ENCODE measurements around the gene DCTN4. TPM values are rescaled to one million over a fixed set of nuclear protein-coding genes. Genes with fewer than 3 reads are reported as not detected.

The DCTN4 gene
- polyA plus RNA-seq, 2 of the 4 experiments (the other 2 are of a cell fraction) = 18.7 to 38.4 TPM

DNA sequence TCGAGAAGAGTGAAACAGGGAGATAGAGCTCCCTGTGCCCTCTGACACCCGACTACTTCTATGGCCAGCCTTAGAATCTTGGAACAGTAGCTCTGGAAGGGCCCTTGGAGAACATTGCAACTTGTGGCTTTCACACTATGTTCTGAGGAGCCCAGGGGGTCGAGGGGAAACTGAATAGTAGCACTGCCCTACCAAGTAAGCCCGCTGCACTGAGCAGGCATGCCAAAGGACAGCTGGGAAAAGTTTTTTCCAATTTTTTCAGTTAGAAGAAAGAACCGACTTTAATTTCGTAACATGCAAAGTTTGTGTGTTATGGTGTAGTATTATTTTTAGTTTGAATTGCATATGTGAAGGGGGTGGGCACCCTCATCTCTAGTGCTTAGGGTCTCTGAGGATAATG, 30.6 kb upstream of the DCTN4 start:
- POLR2A ChIA-PET = no interaction called here
- FAIRE-seq = no peak

DNA sequence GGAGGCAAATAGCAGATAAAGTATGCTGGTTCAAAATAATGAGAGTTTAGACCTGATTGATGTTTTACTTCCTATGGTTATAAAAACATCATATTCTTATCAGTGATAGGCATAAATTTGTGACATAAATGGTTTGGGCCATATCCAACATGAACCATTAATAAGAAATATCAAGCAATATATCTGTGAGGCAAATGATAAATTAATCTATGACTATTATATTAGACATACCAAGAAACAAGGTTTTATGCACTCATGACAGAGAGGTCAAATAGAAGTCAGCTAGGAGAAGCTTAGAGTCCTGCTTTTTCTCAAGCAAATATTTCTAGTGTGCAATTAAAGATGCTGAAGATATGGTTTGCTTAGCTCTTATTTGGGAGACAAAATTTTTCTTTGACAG, 30.2 kb upstream of the DCTN4 start:
- H3K4me2 ChIP-seq = no peak overlapping the region
- DNase-seq (ENCODE audit: low read depth in 1 of 2, low spot score in 1 of 2) (no peak), FAIRE-seq (peak; percentile 72), ATAC-seq (no peak)
- POLR2A ChIA-PET = no interaction called here
- CTCF ChIA-PET = interaction anchor here (1.3 to 5.1 kb wide), 4 partner anchors 8 to 326 kb away, joined by 4 to 33 read pairs (median 10); partner anchors contain the start of gene SMIM3
- peaks cover 13% of the 10 kb centered on the region; the same call in 2 of the 3 replicates for H3K9me3 ChIP-seq
- H3K27ac ChIP-seq = no peak overlapping the region
- peaks cover 7% of the 10 kb centered on the region; the same call in 1 of the 3 replicates for H3K4me1 ChIP-seq
- no peak for TF ChIP-seq TFCP2L1 (CRISPR knock-in tag; IDR thresholded peaks at IDR 0.05)
- TF ChIP-seq FOXS1 (CRISPR knock-in tag; IDR thresholded peaks at IDR 0.05) = no peak
- no peak for TF ChIP-seq RNF2 (IDR thresholded peaks at IDR 0.05; ENCODE audit: borderline replicate concordance, low read depth)
- TF ChIP-seq CHD4 (IDR thresholded peaks at IDR 0.05; ENCODE audit: borderline replicate concordance) = no peak
- no peak for TF ChIP-seq CEBPB (IDR thresholded peaks at IDR 0.05)
- no peak for TF ChIP-seq NR3C1 (IDR thresholded peaks at IDR 0.05)
- TF ChIP-seq EHF (CRISPR knock-in tag; IDR thresholded peaks at IDR 0.05) = no peak
- TF ChIP-seq, protein P1, sequence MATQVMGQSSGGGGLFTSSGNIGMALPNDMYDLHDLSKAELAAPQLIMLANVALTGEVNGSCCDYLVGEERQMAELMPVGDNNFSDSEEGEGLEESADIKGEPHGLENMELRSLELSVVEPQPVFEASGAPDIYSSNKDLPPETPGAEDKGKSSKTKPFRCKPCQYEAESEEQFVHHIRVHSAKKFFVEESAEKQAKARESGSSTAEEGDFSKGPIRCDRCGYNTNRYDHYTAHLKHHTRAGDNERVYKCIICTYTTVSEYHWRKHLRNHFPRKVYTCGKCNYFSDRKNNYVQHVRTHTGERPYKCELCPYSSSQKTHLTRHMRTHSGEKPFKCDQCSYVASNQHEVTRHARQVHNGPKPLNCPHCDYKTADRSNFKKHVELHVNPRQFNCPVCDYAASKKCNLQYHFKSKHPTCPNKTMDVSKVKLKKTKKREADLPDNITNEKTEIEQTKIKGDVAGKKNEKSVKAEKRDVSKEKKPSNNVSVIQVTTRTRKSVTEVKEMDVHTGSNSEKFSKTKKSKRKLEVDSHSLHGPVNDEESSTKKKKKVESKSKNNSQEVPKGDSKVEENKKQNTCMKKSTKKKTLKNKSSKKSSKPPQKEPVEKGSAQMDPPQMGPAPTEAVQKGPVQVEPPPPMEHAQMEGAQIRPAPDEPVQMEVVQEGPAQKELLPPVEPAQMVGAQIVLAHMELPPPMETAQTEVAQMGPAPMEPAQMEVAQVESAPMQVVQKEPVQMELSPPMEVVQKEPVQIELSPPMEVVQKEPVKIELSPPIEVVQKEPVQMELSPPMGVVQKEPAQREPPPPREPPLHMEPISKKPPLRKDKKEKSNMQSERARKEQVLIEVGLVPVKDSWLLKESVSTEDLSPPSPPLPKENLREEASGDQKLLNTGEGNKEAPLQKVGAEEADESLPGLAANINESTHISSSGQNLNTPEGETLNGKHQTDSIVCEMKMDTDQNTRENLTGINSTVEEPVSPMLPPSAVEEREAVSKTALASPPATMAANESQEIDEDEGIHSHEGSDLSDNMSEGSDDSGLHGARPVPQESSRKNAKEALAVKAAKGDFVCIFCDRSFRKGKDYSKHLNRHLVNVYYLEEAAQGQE (IDR thresholded peaks at IDR 0.05) = no peak
- no peak for TF ChIP-seq SREBF2 (IDR thresholded peaks at IDR 0.05)
- no peak for TF ChIP-seq NPAS2 (CRISPR knock-in tag; IDR thresholded peaks at IDR 0.05; ENCODE audit: borderline replicate concordance)
- no peak overlapping the region for H3K4me3 ChIP-seq

More for the DNA sequence above, 30.6 kb upstream of the DCTN4 start:
- Histone ChIP-seq H3K4me3 (no peak overlapping the region), H3K4me2 (no peak overlapping the region), H3K27ac (no peak overlapping the region), H3K9me3 (peaks cover 13% of the 10 kb centered on the region; the same call in 2 of the 3 replicates), H3K4me1 (peaks cover 7% of the 10 kb centered on the region; the same call in 1 of the 3 replicates)
- TF ChIP-seq MAZ (IDR thresholded peaks at IDR 0.05; ENCODE audit: borderline replicate concordance, low read depth, low read length) (no peak), ATOH8 (CRISPR knock-in tag; IDR thresholded peaks at IDR 0.05; ENCODE audit: low read depth) (no peak), JUN (IDR thresholded peaks at IDR 0.05) (no peak), PBX3 (IDR thresholded peaks at IDR 0.05) (no peak), FOSB (CRISPR knock-in tag; IDR thresholded peaks at IDR 0.05) (no peak), ZNF302 (CRISPR knock-in tag; IDR thresholded peaks at IDR 0.05) (no peak), RARB (CRISPR knock-in tag; IDR thresholded peaks at IDR 0.05) (no peak), EHF (CRISPR knock-in tag; IDR thresholded peaks at IDR 0.05) (no peak), RAD21 (conservative IDR thresholded peaks at IDR 0.05 in 1 of 2, IDR thresholded peaks at IDR 0.05 in 1 of 2) (no peak), KDM1A (IDR thresholded peaks at IDR 0.05; ENCODE audit: low read depth) (no peak), EP300 (IDR thresholded peaks at IDR 0.05) (no peak)
- TF ChIP-seq, protein P1 (IDR thresholded peaks at IDR 0.05) = no peak
- TF ChIP-seq, protein P2, sequence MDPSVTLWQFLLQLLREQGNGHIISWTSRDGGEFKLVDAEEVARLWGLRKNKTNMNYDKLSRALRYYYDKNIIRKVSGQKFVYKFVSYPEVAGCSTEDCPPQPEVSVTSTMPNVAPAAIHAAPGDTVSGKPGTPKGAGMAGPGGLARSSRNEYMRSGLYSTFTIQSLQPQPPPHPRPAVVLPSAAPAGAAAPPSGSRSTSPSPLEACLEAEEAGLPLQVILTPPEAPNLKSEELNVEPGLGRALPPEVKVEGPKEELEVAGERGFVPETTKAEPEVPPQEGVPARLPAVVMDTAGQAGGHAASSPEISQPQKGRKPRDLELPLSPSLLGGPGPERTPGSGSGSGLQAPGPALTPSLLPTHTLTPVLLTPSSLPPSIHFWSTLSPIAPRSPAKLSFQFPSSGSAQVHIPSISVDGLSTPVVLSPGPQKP (IDR thresholded peaks at IDR 0.05; ENCODE audit: low read depth, low read length) = no peak
- 72% methylated on average over 6 of the region's 6 CpGs for WGBS (ENCODE audit: missing lambda C conversion rate)
- CTCF ChIA-PET = interaction anchor here (1.3 to 5.1 kb wide), 4 partner anchors 8 to 326 kb away, joined by 4 to 33 read pairs (median 10); partner anchors contain the start of gene SMIM3
- ATAC-seq (no peak), DNase-seq (ENCODE audit: low read depth in 1 of 2, low spot score in 1 of 2) (no peak)
